ENCODE data around the gene DCAF17.

DCAF17 gene

DNA sequence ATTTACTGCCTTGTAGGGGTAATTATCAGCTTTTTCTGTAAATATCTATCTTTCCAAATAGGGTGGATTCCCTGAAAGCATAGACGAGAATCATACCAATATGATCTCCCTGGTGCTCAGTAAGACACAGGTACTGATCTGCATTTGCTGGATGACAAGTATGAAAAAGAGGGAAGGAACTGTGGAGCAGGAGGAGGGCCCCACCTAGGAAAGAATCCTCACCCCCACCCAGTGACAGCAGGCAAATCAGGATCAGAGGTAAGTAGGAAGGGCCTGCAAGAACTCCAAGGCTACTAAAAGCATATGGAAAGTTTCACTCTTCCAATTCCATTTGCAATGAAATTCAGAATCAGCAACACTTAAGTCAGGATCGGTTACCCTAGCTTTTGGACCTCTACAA is 42.5 kb upstream of the DCAF17 start:
- H3K4me3 ChIP-seq (ENCODE audit: low read depth, low read length), result no peak overlapping the region
- TF ChIP-seq, protein P1, sequence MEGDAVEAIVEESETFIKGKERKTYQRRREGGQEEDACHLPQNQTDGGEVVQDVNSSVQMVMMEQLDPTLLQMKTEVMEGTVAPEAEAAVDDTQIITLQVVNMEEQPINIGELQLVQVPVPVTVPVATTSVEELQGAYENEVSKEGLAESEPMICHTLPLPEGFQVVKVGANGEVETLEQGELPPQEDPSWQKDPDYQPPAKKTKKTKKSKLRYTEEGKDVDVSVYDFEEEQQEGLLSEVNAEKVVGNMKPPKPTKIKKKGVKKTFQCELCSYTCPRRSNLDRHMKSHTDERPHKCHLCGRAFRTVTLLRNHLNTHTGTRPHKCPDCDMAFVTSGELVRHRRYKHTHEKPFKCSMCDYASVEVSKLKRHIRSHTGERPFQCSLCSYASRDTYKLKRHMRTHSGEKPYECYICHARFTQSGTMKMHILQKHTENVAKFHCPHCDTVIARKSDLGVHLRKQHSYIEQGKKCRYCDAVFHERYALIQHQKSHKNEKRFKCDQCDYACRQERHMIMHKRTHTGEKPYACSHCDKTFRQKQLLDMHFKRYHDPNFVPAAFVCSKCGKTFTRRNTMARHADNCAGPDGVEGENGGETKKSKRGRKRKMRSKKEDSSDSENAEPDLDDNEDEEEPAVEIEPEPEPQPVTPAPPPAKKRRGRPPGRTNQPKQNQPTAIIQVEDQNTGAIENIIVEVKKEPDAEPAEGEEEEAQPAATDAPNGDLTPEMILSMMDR (IDR thresholded peaks at IDR 0.05; ENCODE audit: borderline replicate concordance, insufficient read depth, low read depth, low read length), result no peak

DNA sequence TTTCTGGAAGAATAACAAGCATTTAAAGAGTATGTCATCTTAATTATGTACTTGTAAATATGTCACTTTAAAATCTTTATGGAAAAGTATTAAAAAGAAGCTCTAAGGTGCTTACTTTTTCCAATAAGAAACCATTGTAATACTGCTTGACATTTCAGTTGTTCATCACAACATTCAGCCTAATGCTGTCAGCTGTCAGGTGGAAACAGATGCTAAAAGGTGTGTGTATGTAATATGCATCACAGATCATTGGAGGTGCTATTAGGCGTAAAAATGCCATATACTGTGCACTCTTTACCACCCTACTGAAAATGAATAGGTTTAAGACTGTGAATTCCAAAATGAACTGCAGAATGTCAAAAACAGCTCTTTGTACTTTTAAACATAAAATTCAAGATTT is 40.5 kb upstream of the DCAF17 start:
- TF ChIP-seq, protein P1 (IDR thresholded peaks at IDR 0.05; ENCODE audit: borderline replicate concordance, insufficient read depth, low read depth, low read length), result no peak
- no peak overlapping the region for H3K4me3 ChIP-seq (ENCODE audit: low read depth, low read length)

DNA sequence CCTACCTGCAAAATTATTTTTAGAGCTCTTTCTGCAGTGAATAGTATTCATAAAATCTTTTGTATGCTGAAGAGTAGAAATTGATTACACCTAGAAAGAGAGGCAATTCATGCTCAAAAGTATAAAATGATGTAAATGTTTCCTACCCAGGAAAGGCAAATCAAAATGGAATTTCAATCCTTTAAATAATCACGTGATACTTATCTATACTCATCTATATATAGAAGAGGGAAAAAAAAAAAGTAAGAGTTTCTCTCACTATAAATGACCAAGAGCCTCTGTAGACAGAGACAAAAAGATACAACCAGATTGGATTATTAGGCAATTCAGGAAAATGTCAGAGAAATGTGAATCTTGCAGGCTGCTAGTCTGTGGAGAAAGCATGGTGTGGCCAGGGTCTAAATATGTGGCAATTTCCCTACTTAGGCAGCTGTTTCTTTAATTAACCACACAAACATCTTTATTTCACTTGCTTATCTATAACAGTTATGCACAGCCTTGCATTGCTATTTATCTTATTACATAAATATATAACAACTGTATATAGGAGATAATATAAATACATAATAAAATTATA is 39.8 kb upstream of the DCAF17 start:
- TF ChIP-seq, protein P1 (IDR thresholded peaks at IDR 0.05; ENCODE audit: borderline replicate concordance, insufficient read depth, low read depth, low read length), result no peak
- no peak overlapping the region for H3K4me3 ChIP-seq (ENCODE audit: low read depth, low read length)

DNA sequence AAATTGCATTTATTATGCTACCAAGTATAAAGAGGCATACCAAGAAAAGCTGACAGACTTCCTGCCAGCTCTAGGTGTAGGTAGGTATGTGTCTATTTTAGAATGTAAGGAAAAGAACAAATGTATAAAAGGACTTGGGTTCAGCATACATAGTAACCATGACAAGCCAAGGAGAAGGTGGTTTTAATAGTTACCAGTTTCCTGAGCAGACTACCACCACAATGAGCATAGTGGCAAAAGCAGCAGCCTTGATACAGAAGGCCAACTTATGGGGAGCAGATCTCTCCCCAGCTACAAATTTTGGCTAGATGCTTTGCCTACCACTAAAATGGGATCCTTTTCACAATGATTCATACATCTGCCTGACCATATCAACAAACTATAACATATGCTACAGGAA is 34.7 kb upstream of the DCAF17 start:
- TF ChIP-seq, protein P1 (IDR thresholded peaks at IDR 0.05; ENCODE audit: borderline replicate concordance, insufficient read depth, low read depth, low read length), result no peak
- no peak overlapping the region for H3K4me3 ChIP-seq (ENCODE audit: low read depth, low read length)

DNA sequence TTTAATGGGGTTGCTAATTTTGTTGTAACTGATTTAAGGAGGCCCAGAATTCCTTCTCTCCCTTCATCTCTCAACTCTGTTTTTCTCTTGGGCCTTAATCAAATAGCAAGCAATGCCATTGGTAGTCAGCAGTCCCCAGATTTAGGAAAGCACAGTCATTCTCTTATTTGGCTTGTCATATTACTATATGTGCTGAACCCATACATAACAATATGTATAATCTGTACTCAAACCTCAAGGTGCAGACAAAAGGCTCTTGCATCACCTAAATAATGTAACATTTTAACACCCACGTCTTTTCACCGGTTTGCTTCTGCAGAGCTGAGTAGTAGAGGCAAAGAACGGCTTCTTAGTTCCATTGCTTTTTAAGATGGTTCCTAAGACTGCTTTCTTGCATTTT is 33.6 kb upstream of the DCAF17 start:
- no peak overlapping the region for H3K4me3 ChIP-seq (ENCODE audit: low read depth, low read length)
- TF ChIP-seq, protein P1 (IDR thresholded peaks at IDR 0.05; ENCODE audit: borderline replicate concordance, insufficient read depth, low read depth, low read length), result no peak

DNA sequence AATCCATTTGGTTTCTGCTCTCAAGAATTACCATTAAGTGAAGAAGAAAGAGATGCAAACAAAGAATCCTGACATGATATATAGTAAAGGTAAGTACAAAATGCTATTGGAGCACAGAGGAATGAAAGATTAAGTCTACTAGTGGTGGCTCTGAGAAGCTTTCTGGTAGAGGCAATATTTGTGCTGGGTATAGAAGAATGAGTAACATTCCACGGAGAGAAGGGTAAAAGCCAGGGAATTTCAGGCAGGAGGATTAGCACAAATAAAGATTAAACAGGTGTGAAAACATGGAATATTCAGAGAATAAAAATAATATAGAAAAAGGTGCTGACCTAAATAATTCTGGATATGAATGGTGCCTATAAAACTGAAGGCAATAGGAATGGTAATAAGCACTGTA is 32.1 kb upstream of the DCAF17 start:
- no peak overlapping the region for H3K4me3 ChIP-seq (ENCODE audit: low read depth, low read length)
- TF ChIP-seq, protein P1 (IDR thresholded peaks at IDR 0.05; ENCODE audit: borderline replicate concordance, insufficient read depth, low read depth, low read length), result no peak

DNA sequence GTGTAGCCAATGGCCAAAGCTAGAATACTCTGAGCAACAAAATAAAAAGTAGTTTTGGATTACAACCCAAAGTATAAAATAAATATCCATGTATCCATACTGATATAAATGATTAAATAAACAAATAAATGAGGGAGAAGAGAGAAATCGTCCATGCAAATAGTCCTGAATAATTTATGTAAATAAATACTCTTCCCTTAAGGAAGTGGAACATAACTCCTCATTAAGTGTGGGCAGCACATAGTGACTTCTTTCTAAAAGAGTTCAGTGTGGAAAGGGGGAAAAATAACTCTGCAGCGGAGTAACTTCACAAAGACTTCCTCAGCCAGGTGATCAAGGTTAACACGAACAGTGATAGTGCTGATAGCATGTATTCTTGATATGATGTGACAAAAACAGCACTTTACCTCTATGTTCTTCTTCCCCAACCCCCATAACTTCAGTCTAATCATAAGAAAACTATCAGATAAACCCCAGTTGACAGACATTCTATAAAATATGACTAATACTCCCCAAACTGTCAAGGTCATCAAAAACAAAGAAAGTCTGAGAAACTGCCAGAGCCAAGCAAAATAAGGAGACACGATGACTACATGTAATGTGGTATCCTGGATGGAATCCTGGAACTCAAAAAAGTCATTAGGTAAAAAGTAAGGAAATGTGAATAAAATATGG is 31.0 kb upstream of the DCAF17 start:
- H3K4me3 ChIP-seq (ENCODE audit: low read depth, low read length), result no peak overlapping the region

More for the DNA sequence above, 31.0 kb upstream of the DCAF17 start:
- TF ChIP-seq, protein P1 (IDR thresholded peaks at IDR 0.05; ENCODE audit: borderline replicate concordance, insufficient read depth, low read depth, low read length), result no peak
